OCI-LY7 (cell line): Measurements from ENCODE around the gene RIMS4. TPM values are rescaled to one million over a fixed set of nuclear protein-coding genes. Genes with fewer than 3 reads are reported as not detected.

Source experiments
- BruUV-seq: library from RNA; stranded (reverse); fragments of 400-500 nt; replicated peaks from 2 replicates; lab custom pipeline; 2021; lab: Mats Ljungman, UMichigan
- CTCF ChIA-PET: fragments of 300-600 bp; sonication (Branson Sonifier 250); formaldehyde crosslinking; loops from one replicate; lab custom pipeline; 2022; ENCODE audit warnings: antibody characterized with exemption; ENCODE audit not compliant: unreplicated experiment; lab: Charles Lee
- POLR2A ChIA-PET: fragments of 300-600 bp; sonication (Branson Sonifier 250); formaldehyde crosslinking; loops from one replicate; lab custom pipeline; 2022; ENCODE audit warnings: antibody characterized with exemption; lab: Charles Lee
- DNase-seq: peaks from one replicate; pipeline ENCODE4 v3.0.0-alpha.2; 2015; ENCODE audit warnings: low spot score
- H2AFZ ChIP-seq: fragments of 200-600 bp; sonication (generic), shearing (Covaris generic); 2 replicates; pipeline ENCODE4 v1.6.1; 2014; ENCODE audit warnings: mild to moderate bottlenecking, antibody characterized with exemption, low read length, moderate library complexity
- H3K27ac ChIP-seq: fragments of 200-600 bp; sonication (generic); 2 replicates; pipeline ENCODE4 v1.5.1; 2014; ENCODE audit warnings: mixed run types, low read depth, mild to moderate bottlenecking, moderate library complexity, low read length, inconsistent platforms; ENCODE audit not compliant: poor library complexity, severe bottlenecking
- H3K36me3 ChIP-seq: fragments of 200-600 bp; sonication (generic); 2 replicates; pipeline ENCODE4 v1.6.1; 2014; ENCODE audit warnings: mild to moderate bottlenecking, antibody characterized with exemption, low read length, moderate library complexity, mixed read lengths; ENCODE audit not compliant: insufficient read depth
- H3K4me1 ChIP-seq: fragments of 200-600 bp; sonication (generic); 2 replicates; pipeline ENCODE4 v1.5.1; 2014; ENCODE audit warnings: mild to moderate bottlenecking, low read length; ENCODE audit not compliant: insufficient read depth, poor library complexity, severe bottlenecking
- H3K4me2 ChIP-seq: fragments of 200-600 bp; sonication (generic); 2 replicates; pipeline ENCODE4 v1.6.1; 2014; ENCODE audit warnings: mild to moderate bottlenecking, low read length
- H3K4me3 ChIP-seq: fragments of 200-600 bp; sonication (generic); 2 replicates; pipeline ENCODE4 v1.5.1; 2014; ENCODE audit warnings: mild to moderate bottlenecking, low read depth, low read length; ENCODE audit not compliant: poor library complexity, severe bottlenecking
- H3K79me2 ChIP-seq: fragments of 200-600 bp; sonication (generic); 2 replicates; pipeline ENCODE4 v1.6.1; 2016; ENCODE audit warnings: low read depth, mild to moderate bottlenecking, low read length, moderate library complexity, mixed read lengths; ENCODE audit not compliant: insufficient read depth
- H3K9me2 ChIP-seq: fragments of 200-600 bp; sonication (generic); 2 replicates; pipeline ENCODE4 v1.6.1; 2016; ENCODE audit warnings: mild to moderate bottlenecking, low read length, mixed read lengths; ENCODE audit not compliant: insufficient read depth
- H3K9me3 ChIP-seq: fragments of 200-600 bp; sonication (generic); 2 replicates; pipeline ENCODE4 v1.6.1; 2014; ENCODE audit warnings: mild to moderate bottlenecking, mixed run types, low read length, mixed read lengths
- H4K20me1 ChIP-seq: fragments of 200-600 bp; sonication (generic); 2 replicates; pipeline ENCODE4 v1.6.1; 2014; ENCODE audit warnings: mild to moderate bottlenecking, antibody characterized with exemption, low read length, moderate library complexity, mixed read lengths; ENCODE audit not compliant: insufficient read depth
- EZH2phosphoT487 ChIP-seq: fragments of 200-600 bp; sonication (generic); IDR thresholded peaks from 2 replicates; pipeline ENCODE4 v1.6.1; 2018; ENCODE audit warnings: low read depth, borderline replicate concordance, mild to moderate bottlenecking, mixed run types, antibody characterized with exemption, low read length, moderate library complexity, mixed read lengths
- intact Hi-C: fragments of 100-400 bp; cut with micrococcal nuclease; formaldehyde crosslinking; loops from one replicate; pipeline ENCODE4 v1.10.0; 2022; ENCODE audit not compliant: unreplicated experiment
- total RNA-seq, 2 experiments: library from RNA; depleted of rRNA in 1 of 2; stranded (reverse); fragments of >200 nt in 1 of 2; shearing (Covaris generic) in 1 of 2; gene quantifications; 2 replicates each; pipeline ENCODE4 v1.2.3, GENCODE V29; 2014 to 2022
- TF ChIP-seq, protein P1 (sequence below): fragments of 200-600 bp; sonication (generic); conservative IDR thresholded peaks from 2 replicates; pipeline ENCODE4 v1.5.1; 2014; ENCODE audit warnings: mild to moderate bottlenecking, antibody characterized with exemption, low read length, moderate library complexity, mixed read lengths

Gene RIMS4
- total RNA-seq, 2 experiments from 2014 or later, result not detected

DNA sequence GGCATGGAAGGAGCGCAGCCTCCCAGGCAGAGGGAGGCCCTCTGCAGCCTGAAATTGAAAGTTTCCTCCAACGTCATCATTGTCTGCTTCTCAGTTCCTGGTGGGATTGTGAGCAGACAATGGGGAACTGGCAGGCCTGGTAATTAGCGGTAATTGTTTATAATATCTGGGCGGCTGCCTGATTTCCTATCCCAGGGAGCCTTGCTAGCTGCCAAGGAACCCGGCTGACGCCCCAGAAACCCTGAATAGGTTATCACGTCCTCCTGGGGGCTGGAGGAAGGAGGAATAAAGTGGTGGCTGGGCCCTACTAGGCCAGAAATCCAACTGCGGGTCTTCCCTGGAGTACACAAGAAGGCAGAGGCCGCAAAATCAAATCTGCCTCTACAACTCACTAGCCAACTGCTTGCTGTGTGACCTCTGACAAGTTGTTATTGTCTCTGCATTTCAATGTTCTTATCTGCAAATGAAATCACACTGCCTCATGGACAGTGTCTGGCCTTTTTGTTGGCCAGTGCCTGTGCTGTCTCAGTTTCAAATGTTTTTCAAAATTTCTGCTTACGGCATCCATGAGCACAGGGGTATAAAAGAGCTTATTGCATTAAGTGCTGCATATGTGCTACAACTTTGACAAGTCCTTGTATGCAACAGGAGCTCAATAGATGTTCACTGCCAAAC, 47.7 kb downstream of the RIMS4 start:
- TF ChIP-seq, protein P1, sequence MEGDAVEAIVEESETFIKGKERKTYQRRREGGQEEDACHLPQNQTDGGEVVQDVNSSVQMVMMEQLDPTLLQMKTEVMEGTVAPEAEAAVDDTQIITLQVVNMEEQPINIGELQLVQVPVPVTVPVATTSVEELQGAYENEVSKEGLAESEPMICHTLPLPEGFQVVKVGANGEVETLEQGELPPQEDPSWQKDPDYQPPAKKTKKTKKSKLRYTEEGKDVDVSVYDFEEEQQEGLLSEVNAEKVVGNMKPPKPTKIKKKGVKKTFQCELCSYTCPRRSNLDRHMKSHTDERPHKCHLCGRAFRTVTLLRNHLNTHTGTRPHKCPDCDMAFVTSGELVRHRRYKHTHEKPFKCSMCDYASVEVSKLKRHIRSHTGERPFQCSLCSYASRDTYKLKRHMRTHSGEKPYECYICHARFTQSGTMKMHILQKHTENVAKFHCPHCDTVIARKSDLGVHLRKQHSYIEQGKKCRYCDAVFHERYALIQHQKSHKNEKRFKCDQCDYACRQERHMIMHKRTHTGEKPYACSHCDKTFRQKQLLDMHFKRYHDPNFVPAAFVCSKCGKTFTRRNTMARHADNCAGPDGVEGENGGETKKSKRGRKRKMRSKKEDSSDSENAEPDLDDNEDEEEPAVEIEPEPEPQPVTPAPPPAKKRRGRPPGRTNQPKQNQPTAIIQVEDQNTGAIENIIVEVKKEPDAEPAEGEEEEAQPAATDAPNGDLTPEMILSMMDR, result no peak
- no peak for TF ChIP-seq EZH2phosphoT487
- no peaks in the 10 kb centered on the region for H4K20me1 ChIP-seq
- no peaks in the 10 kb centered on the region for H3K36me3 ChIP-seq
- H3K27ac ChIP-seq, result no peak overlapping the region
- no peaks in the 10 kb centered on the region for H3K9me3 ChIP-seq
- H3K4me2 ChIP-seq, result no peak overlapping the region
- intact Hi-C loops, result no loop called here
- no peak overlapping the region for H2AFZ ChIP-seq
- H3K9me2 ChIP-seq, result no peaks in the 10 kb centered on the region
- no peaks in the 10 kb centered on the region for H3K4me1 ChIP-seq
- no peaks in the 10 kb centered on the region for H3K79me2 ChIP-seq
- no TSS peak for BruUV-seq
- POLR2A ChIA-PET, result no interaction called here
- no peak for DNase-seq
- no peak overlapping the region for H3K4me3 ChIP-seq
- CTCF ChIA-PET, result no interaction called here

DNA sequence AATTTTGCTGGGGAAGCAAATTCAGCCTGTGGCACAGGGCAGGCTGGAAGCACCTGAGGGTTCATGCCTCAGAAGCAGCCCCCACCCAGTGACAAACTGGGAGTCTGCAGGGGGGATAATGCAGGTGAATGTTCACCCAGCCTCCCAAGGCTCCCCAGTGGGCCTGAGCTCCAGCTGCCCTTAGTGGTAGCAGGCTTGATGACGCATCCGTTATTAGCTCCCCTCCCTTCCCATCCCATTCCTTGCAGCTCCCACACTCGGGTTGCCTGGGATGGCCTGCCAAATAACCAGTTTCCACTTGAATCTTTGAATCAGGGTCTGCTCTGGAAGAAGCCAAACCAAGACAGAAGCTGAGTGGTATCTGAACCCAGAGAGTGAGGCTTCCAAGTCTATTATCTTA, 48.9 kb downstream of the RIMS4 start:
- POLR2A ChIA-PET, result interaction anchor here (0.7 kb wide), 1 partner anchor 47 kb away, joined by 3 read pairs; no protein-coding TSS in a partner anchor
- H3K4me2 ChIP-seq, result no peak overlapping the region

DNA sequence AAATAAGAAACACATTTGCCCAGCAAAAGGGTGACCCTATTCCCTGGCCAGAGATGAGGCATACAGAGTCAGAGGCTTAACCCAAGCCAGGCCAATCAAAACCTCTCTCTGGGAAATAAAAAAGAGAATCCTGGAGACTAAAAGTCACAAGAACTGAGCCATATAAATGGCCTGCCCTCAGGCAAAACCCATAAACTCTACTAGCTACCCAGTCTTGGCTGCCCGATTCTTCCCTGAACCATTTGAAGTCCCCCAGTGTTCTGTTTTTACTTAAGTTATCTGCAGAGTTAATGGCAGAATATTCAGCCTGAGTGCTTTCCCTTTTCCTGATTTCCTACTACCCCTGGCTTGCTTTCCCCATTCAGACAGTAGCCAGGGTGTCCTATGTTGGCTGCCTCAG, 50.8 kb downstream of the RIMS4 start:
- ChIA-PET POLR2A (no interaction called here), CTCF (no interaction called here)
- Histone ChIP-seq H3K79me2 (no peaks in the 10 kb centered on the region), H3K4me2 (no peak overlapping the region), H3K9me3 (no peaks in the 10 kb centered on the region), H4K20me1 (no peaks in the 10 kb centered on the region), H3K36me3 (no peaks in the 10 kb centered on the region), H2AFZ (no peak overlapping the region), H3K9me2 (no peaks in the 10 kb centered on the region), H3K4me3 (no peak overlapping the region), H3K27ac (no peak overlapping the region), H3K4me1 (no peaks in the 10 kb centered on the region)
- no peak for DNase-seq
- intact Hi-C loops, result no loop called here
- TF ChIP-seq EZH2phosphoT487, result no peak
- TF ChIP-seq, protein P1, result no peak
- no TSS peak for BruUV-seq

More for the DNA sequence above, 48.9 kb downstream of the RIMS4 start:
- intact Hi-C loops, result no loop called here
- H3K36me3 ChIP-seq, result no peaks in the 10 kb centered on the region
- no peak overlapping the region for H3K27ac ChIP-seq
- no peak overlapping the region for H3K4me3 ChIP-seq
- TF ChIP-seq, protein P1, result no peak
- no peak for TF ChIP-seq EZH2phosphoT487
- H3K79me2 ChIP-seq, result no peaks in the 10 kb centered on the region
- CTCF ChIA-PET, result no interaction called here
- H3K9me2 ChIP-seq, result no peaks in the 10 kb centered on the region
- no peaks in the 10 kb centered on the region for H3K9me3 ChIP-seq
- H4K20me1 ChIP-seq, result no peaks in the 10 kb centered on the region
- H3K4me1 ChIP-seq, result no peaks in the 10 kb centered on the region
- no peak for DNase-seq
- no peak overlapping the region for H2AFZ ChIP-seq
- BruUV-seq, result no TSS peak
